NCI-H82 (cell line): Measurements from ENCODE around the gene GNL3L.
"Not testable (repeated sequence)": the region's sequence is repeated elsewhere in the genome, so short reads cannot be mapped to it uniquely, and the experiment has no call there.

Source experiments
- DNase-seq: peaks from one replicate; lab custom pipeline; 2025; lab: John Stamatoyannopoulos, UW

Gene GNL3L

DNA sequence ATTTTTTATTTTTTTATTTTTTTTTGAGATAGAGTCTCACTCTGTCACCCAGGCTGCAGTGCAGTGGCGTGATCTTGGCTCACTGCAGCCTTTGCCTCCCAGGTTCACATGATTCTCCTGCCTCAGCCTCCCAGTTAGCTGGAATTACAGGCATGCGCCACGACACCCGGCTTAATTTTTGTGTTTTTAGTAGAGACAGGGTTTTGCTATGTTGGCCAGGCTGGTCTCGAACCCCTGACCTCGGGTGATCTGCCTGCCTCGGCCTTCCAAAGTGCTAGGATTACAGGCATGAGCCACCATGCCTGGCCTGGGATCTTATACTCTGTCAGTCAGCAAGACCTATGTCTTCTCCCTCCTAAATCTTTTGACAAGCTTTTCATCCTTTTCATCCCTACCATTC, 25.0 kb downstream of the GNL3L start:
- not testable (repeated sequence) for DNase-seq

DNA sequence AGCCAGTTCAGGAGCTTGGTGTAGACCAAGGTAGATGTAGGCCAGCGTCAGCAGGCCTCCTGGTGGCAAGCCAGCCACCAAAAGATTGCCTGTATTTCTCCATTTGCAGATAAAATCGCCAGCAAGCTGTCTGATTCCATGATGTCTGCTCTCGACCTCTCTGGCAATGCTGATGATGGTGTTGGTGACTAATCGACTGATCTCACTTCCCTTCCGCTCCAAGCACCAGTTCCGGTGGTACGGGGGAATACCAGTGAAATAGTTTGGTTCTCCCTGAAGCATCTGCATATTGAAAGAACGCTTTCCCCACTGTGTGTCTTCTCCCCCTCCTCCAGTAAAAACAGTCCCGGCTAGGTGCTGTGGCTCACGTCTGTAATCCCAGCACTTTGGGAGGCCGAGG, 30.4 kb downstream of the GNL3L start:
- no peak for DNase-seq

DNA sequence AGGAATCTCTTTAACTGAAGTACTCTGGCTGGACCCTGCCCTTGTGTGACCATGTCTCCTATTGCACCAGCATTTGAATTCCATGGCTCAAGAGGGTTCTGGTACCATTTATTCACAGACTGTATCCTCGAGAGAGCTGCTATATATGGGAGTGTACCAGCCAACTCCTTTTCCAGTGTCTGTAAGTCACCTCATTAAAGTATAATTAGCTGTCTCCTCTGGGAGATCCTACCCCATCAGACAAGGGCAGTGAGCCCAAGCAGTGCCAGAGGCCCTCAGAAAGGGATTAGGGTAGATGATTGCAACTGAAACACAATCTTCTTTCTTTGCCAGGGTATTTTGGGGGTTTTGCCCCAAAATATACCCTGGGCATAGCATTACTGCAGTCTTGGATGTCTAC, 31.6 kb downstream of the GNL3L start:
- DNase-seq, result no peak

DNA sequence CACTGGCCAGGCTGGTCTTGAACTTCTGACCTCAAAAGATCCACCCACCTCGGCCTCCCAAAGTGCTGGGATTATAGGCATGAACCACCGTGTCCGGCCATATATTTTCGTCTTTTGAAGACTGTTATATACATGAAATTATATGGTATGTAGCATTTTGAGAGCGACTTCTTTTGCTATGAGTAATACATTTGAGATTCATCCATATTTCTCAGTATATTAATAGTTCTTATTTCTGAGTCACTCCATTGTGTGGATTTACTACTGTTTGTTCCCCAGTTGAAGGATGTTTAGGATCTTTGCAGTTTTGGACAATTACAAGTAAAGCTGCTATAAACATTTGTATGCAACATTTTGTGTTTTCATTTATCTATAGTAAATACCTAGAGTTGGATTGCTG, 34.9 kb downstream of the GNL3L start:
- DNase-seq, result no peak

DNA sequence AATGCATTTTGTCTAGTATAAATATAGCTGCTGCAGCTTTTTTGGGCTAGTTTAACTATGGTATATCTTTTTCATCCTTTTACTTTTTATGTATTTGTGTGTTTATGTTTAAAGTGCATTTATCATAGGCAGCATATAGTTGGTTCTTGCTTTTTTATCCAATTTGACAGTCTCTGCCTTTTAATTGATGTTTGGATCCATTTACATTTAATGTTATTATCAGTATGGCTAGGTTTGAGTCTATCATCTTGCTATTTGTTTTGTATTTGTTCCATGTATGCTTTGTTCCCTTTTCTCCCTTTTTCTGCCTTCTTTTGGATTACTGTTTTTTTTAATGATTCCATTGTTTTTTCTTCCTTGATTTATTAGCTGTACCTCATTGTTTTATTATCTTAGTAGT, 40.3 kb downstream of the GNL3L start:
- no peak for DNase-seq

DNA sequence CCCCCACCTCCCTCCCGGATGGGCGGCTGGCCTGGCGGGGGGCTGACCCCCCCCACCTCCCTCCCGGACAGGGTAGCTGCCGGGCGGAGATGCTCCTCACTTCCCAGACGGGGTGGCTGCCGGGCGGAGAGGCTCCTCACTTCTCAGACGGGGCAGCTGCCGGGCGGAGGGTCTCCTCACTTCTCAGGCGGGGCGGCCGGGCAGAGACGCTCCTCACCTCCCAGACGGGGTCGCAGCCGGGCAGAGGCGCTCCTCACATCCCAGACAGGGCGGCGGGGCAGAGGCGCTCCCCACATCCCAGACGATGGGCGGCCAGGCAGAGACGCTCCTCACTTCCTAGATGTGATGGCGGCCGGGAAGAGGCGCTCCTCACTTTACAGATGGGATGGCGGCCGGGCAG, 42.6 kb downstream of the GNL3L start:
- DNase-seq, result not testable (repeated sequence)

DNA sequence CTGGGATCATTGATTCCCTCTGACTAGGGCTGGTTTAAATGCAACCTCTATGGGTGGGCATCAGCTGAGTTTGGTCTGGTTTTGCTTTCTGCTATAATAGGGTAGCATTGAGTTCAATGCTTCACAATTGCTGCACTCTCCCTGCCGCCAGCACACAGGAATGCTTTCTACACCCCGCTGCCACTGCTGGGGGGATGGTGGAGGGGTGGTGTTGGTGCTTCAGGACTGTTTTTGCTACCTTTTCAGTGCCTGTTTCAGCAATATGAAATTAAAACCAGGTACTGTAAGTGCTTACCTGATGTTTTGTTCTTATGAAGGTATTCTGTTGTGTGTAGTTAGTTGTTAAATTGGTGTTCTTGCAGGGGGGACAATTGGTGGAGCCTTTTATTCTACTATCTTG, 67.7 kb downstream of the GNL3L start:
- DNase-seq, result no peak

DNA sequence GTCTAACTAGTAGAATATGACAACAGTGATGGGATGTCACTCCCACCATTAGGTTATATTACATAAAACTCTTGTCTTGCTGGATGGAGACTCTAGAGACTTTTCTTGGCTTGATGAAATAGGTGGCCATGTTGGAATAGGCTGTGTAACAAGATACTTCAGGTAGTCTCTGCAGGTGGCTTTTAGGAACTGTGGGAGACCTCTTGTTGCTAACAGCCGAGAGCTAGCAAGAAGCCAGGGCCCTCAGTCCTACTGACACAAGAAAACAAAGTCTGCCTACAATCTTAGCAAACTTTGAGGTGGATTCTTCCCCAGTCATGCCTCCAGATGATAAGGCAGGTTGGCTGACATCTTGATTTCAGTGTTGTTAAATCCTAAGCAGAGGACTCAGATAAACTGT, 72.5 kb downstream of the GNL3L start:
- DNase-seq, result no peak
